Endodermal cell (in vitro differentiated cells): ENCODE data around the gene ODF2L. TPM values are rescaled to one million over a fixed set of nuclear protein-coding genes. Genes with fewer than 3 reads are reported as not detected.

Source experiments
- DNase-seq: peaks from one replicate; pipeline ENCODE4 v3.0.0-alpha.2; 2017
- H3K27ac ChIP-seq: 2 replicates; pipeline ENCODE4 v1.5.1; 2013; ENCODE audit warnings: mild to moderate bottlenecking, low read depth, low read length, moderate library complexity
- H3K27me3 ChIP-seq: 2 replicates; pipeline ENCODE4 v1.6.1; 2013; ENCODE audit warnings: mild to moderate bottlenecking, low read length, moderate library complexity; ENCODE audit not compliant: insufficient read depth, control insufficient read depth, poor library complexity, severe bottlenecking
- H3K36me3 ChIP-seq: 2 replicates; pipeline ENCODE4 v1.7.0; 2013; ENCODE audit warnings: mild to moderate bottlenecking, low read length, moderate library complexity; ENCODE audit not compliant: control insufficient read depth, insufficient read depth
- H3K4me1 ChIP-seq: one replicate; pipeline ENCODE4 v1.7.0; 2013; ENCODE audit warnings: low read length; ENCODE audit not compliant: control insufficient read depth, insufficient read depth
- H3K4me3 ChIP-seq: 2 replicates; pipeline ENCODE4 v1.5.1; 2013; ENCODE audit warnings: mild to moderate bottlenecking, low read length, moderate library complexity
- H3K9ac ChIP-seq: 2 replicates; pipeline ENCODE4 v1.6.1; 2013; ENCODE audit warnings: mild to moderate bottlenecking, low read length, moderate library complexity; ENCODE audit not compliant: poor library complexity, severe bottlenecking; ENCODE audit errors: extremely low read depth
- H3K9me3 ChIP-seq: 2 replicates; pipeline ENCODE4 v1.6.1; 2013; ENCODE audit warnings: mild to moderate bottlenecking, low read length, moderate library complexity; ENCODE audit not compliant: control insufficient read depth
- H3K27ac Mint-ChIP-seq: 2 replicates; pipeline ENCODE4 v1.8.0; 2020; ENCODE audit warnings: mixed read lengths
- H3K27me3 Mint-ChIP-seq: 2 replicates; pipeline ENCODE4 v1.8.0; 2021; ENCODE audit warnings: mild to moderate bottlenecking, mixed read lengths; ENCODE audit not compliant: insufficient read depth
- H3K36me3 Mint-ChIP-seq: 2 replicates; pipeline ENCODE4 v1.8.0; 2020; ENCODE audit warnings: low read depth, mixed read lengths
- H3K4me1 Mint-ChIP-seq: 2 replicates; pipeline ENCODE4 v1.8.0; 2020; ENCODE audit warnings: mixed read lengths
- H3K4me3 Mint-ChIP-seq: 2 replicates; pipeline ENCODE4 v1.8.0; 2020; ENCODE audit warnings: mild to moderate bottlenecking, moderate library complexity, mixed read lengths
- H3K9me3 Mint-ChIP-seq: 2 replicates; pipeline ENCODE4 v1.8.0; 2020; ENCODE audit warnings: mild to moderate bottlenecking, mixed read lengths
- WGBS, 2 experiments: methylation state at CpG; one replicate each; pipeline versions ENCODE4 v1.1.5 to v1.1.7; 2013; ENCODE audit warnings: missing lambda C conversion rate in 2 of 2, mixed read lengths in 1 of 2; ENCODE audit not compliant: insufficient coverage in 1 of 2, insufficient read length in 1 of 2; 5-methylcytosine and 5-hydroxymethylcytosine counted together
- microRNA-seq: library from miRNA; unstranded; fragments of <30 nt; microRNA quantifications from one replicate; pipeline ENCODE4 v1.2.0, GENCODE V29; 2020; ENCODE audit warnings: borderline microRNAs expressed
- total RNA-seq, 2 donors: library from RNA; stranded (reverse); fragmentation: NEBNext Ultra II Directional in 1 of 2; extraction: Animal tissue kit (Norgen Biotek cat#: 25700) in 1 of 2; gene quantifications; 2 replicates in 1 of 2; 3 replicates in 1 of 2; pipeline ENCODE4 v1.2.1, GENCODE V29; 2021
- TF ChIP-seq, protein P1 (sequence below): fragments of 200-600 bp; sonication (generic); conservative IDR thresholded peaks from 2 replicates; pipeline ENCODE4 v1.5.0; 2021; ENCODE audit warnings: antibody characterized with exemption, mild to moderate bottlenecking

Gene ODF2L
- total RNA-seq, 2 donors from 2014 or later, result 77.6 to 84.1 TPM

DNA sequence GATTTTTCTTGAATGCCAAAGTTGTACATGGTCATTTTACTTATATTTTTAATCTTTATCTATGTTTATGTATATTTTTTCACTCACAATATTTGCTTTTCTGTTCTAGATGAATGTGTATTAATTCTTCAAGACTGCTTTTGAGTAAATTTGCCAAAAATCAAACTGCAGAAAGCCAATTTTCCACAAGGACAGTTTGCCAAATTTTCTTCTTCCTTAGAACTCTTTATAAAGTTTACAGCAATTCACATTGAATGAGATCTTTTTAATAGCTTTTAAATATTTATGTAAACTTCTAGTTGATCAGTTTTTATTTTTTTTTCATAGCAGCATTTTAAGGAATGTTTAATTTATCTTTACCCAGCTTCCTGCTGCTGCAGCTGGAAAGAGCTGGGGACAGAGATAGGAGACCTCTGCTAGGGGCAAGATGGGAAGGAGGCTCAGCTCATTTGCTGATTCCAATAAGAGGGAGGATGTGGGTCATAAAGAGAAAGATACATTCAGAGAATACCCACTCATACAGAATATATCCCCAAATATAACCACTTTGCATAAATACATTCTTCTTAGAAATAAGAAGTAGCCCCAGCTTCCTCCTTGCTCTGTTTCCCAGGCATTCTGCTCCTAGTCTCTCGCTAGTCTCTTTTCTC, 93.0 kb downstream of the ODF2L start:
- DNase-seq, result no peak
- Histone ChIP-seq H3K9ac (no peak overlapping the region), H3K27ac (no peak overlapping the region), H3K36me3 (no peaks in the 10 kb centered on the region), H3K4me1 (no peaks in the 10 kb centered on the region), H3K4me3 (no peak overlapping the region), H3K27me3 (no peaks in the 10 kb centered on the region), H3K9me3 (no peaks in the 10 kb centered on the region)
- H3K36me3 Mint-ChIP-seq, result no peaks in the 10 kb centered on the region
- peaks cover 2% of the 10 kb centered on the region for H3K27me3 Mint-ChIP-seq
- TF ChIP-seq, protein P1, sequence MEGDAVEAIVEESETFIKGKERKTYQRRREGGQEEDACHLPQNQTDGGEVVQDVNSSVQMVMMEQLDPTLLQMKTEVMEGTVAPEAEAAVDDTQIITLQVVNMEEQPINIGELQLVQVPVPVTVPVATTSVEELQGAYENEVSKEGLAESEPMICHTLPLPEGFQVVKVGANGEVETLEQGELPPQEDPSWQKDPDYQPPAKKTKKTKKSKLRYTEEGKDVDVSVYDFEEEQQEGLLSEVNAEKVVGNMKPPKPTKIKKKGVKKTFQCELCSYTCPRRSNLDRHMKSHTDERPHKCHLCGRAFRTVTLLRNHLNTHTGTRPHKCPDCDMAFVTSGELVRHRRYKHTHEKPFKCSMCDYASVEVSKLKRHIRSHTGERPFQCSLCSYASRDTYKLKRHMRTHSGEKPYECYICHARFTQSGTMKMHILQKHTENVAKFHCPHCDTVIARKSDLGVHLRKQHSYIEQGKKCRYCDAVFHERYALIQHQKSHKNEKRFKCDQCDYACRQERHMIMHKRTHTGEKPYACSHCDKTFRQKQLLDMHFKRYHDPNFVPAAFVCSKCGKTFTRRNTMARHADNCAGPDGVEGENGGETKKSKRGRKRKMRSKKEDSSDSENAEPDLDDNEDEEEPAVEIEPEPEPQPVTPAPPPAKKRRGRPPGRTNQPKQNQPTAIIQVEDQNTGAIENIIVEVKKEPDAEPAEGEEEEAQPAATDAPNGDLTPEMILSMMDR, result no peak
- H3K4me1 Mint-ChIP-seq, result no peaks in the 10 kb centered on the region
- no peak overlapping the region for H3K4me3 Mint-ChIP-seq
- WGBS, 2 experiments, result 95% methylated on average over 1 of the region's 1 CpG; no CpG with 5 or more reads in 1 of the 2 experiments
- H3K9me3 Mint-ChIP-seq, result no peaks in the 10 kb centered on the region
- H3K27ac Mint-ChIP-seq, result no peak overlapping the region

Small RNAs within 50 kb of the gene (microRNA-seq; reads per million reads assigned to microRNA genes)
- gene MIR7856, result not detected

Other genes starting within 250 kb of the ODF2L start
- gene COL24A1, start 239.6 kb downstream of the ODF2L start, total RNA-seq, result under 1 TPM; 0.84 to 0.95 TPM
- gene CLCA2, start 27.8 kb upstream of the ODF2L start, total RNA-seq, result not detected
- under 1 TPM; 0.24 to 0.60 TPM for gene CLCA1, start 72.6 kb upstream of the ODF2L start, total RNA-seq
- not detected for gene CLCA4, start 150.8 kb upstream of the ODF2L start, total RNA-seq